Kidney capillary endothelial cell (primary cell): ENCODE measurements around the gene CBX4.

Experiments used
- DNase-seq: peaks from one replicate; pipeline ENCODE4 v3.0.0-alpha.2; 2018; ENCODE audit warnings: low spot score

CBX4 gene

GRCh38 chr17:79785900-79786810, 53.1 kb downstream of the CBX4 start:
- DNase-seq: no peak

- DNase-seq: no peak
Measured at GRCh38 chr17:79785017-79785899, 54.0 kb downstream of the CBX4 start.

DNA sequence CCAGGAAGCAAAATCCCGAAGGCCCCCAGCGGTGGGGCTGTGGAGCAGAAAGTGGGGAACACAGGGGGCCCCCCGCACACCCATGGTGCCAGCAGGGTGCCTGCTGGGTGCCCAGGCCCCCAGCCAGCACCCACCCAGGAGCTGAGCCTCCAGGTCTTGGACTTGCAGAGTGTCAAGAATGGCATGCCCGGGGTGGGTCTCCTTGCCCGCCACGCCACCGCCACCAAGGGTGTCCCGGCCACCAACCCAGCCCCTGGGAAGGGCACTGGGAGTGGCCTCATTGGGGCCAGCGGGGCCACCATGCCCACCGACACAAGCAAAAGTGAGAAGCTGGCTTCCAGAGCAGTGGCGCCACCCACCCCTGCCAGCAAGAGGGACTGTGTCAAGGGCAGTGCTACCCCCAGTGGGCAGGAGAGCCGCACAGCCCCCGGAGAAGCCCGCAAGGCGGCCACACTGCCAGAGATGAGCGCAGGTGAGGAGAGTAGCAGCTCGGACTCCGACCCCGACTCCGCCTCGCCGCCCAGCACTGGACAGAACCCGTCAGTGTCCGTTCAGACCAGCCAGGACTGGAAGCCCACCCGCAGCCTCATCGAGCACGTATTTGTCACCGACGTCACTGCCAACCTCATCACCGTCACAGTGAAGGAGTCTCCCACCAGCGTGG, 54.8 kb downstream of the CBX4 start:
- no peak for DNase-seq

GRCh38 chr17:79783891-79784290, 55.3 kb downstream of the CBX4 start:
- no peak for DNase-seq
